HepG2 (cell line): Measurements from ENCODE around the gene PSMC5. TPM values are rescaled to one million over a fixed set of nuclear protein-coding genes. Genes with fewer than 3 reads are reported as not detected.

Experiments used
- ATAC-seq: fragments of 200-7000 bp; cut with Tn5 transposase; 3 replicates; pipeline ENCODE4 v1.9.1; 2020; ENCODE audit warnings: mild to moderate bottlenecking, moderate library complexity
- BruUV-seq: library from RNA; stranded (reverse); fragments of 400-500 nt; replicated peaks from 2 replicates; lab custom pipeline; 2021; lab: Mats Ljungman, UMichigan
- CTCF ChIA-PET: fragments of 300-600 bp; formaldehyde crosslinking; extraction: SDS; loops from one replicate; lab custom pipeline; 2021; ENCODE audit warnings: low total read pairs, inconsistent platforms, low intra/inter-chr PET ratio; lab: Yijun Ruan, JAX
- POLR2A ChIA-PET: fragments of 350-600 bp; sonication (Branson Sonifier 250); formaldehyde crosslinking; loops from one replicate; lab custom pipeline; 2020; ENCODE audit warnings: antibody characterized with exemption, inconsistent platforms; lab: Yijun Ruan, JAX
- DNase-seq: peaks from one replicate; pipeline ENCODE4 v3.0.0-alpha.2; 2015; ENCODE audit warnings: low spot score
- FAIRE-seq: peaks from 3 replicates; lab custom pipeline; 2011; peaks lifted over from hg19 to GRCh38; lab: Jason Lieb, UNC
- H2AFZ ChIP-seq: one replicate; pipeline ENCODE4 v1.6.1; 2011; ENCODE audit warnings: low read length, inconsistent platforms
- H3K27ac ChIP-seq: fragments of 300-600 bp; 3 replicates; pipeline ENCODE4 v1.8.0; 2011; ENCODE audit warnings: mixed run types, mild to moderate bottlenecking, mixed read lengths, low read length, inconsistent platforms; ENCODE audit not compliant: insufficient read depth; ENCODE audit errors: extremely low read length
- H3K27me3 ChIP-seq, 2 experiments: fragments of 200-600 bp in 1 of 2; 2 replicates in 1 of 2; 3 replicates in 1 of 2; pipeline versions ENCODE4 v1.6.0 to v1.8.0; 2011; ENCODE audit warnings: low read length in 2 of 2, mild to moderate bottlenecking in 2 of 2, moderate library complexity in 2 of 2, inconsistent platforms in 1 of 2; ENCODE audit not compliant: insufficient read depth in 2 of 2, control insufficient read depth in 1 of 2
- H3K36me3 ChIP-seq, 2 experiments: fragments of 200-600 bp in 1 of 2; replicated peaks in 1 of 2; 2 replicates in 1 of 2; 3 replicates in 1 of 2; pipeline versions ENCODE4 v1.5.1 to v1.8.0; 2011; ENCODE audit warnings: low read length in 2 of 2, inconsistent platforms in 1 of 2; ENCODE audit not compliant: insufficient read depth in 2 of 2, control insufficient read depth in 1 of 2
- H3K4me1 ChIP-seq: 2 replicates; pipeline ENCODE4 v1.5.1; 2012; ENCODE audit warnings: low read length, inconsistent platforms; ENCODE audit not compliant: insufficient read depth
- H3K4me2 ChIP-seq: 2 replicates; pipeline ENCODE4 v1.6.0; 2011; ENCODE audit warnings: low read depth, low read length, inconsistent platforms
- H3K4me3 ChIP-seq, 3 experiments: fragments of 200-600 bp in 1 of 3; sonication (generic), shearing (Covaris generic) in 1 of 3; replicated peaks in 1 of 3; 2 replicates each; pipeline ENCODE4 v1.5.1; 2011 to 2016; ENCODE audit warnings: low read length in 3 of 3, inconsistent platforms in 2 of 3, low read depth in 2 of 3, mild to moderate bottlenecking in 2 of 3, control low read depth in 1 of 3, mixed read lengths in 1 of 3; ENCODE audit not compliant: insufficient read depth in 1 of 3
- H3K79me2 ChIP-seq: one replicate; pipeline ENCODE4 v1.6.1; 2011; ENCODE audit warnings: low read length, inconsistent platforms; ENCODE audit not compliant: insufficient read depth
- H3K9ac ChIP-seq: 2 replicates; pipeline ENCODE4 v1.6.0; 2011; ENCODE audit warnings: mild to moderate bottlenecking, low read depth, low read length, inconsistent platforms; ENCODE audit not compliant: insufficient read depth
- H3K9me3 ChIP-seq: 2 replicates; pipeline ENCODE4 v1.5.1; 2012; ENCODE audit warnings: mild to moderate bottlenecking, low read length
- H4K20me1 ChIP-seq: 2 replicates; pipeline ENCODE4 v1.6.0; 2011; ENCODE audit warnings: inconsistent platforms, mild to moderate bottlenecking, low read length, moderate library complexity; ENCODE audit not compliant: insufficient read depth
- CEBPB ChIP-seq: IDR thresholded peaks from 2 replicates; pipeline ENCODE4 v1.6.1; 2011; ENCODE audit warnings: low read depth, low read length, improper control_type of control experiment, borderline replicate concordance
- CHD4 ChIP-seq: fragments of 200-600 bp; sonication (generic); IDR thresholded peaks from 2 replicates; pipeline ENCODE4 v1.7.0; 2017; ENCODE audit warnings: mild to moderate bottlenecking, low read length, borderline replicate concordance
- CREB1 ChIP-seq, 2 experiments: fragments of 450-650 bp in 1 of 2; IDR thresholded peaks; 2 replicates each; pipeline ENCODE4 v1.6.1; 2016 to 2017; ENCODE audit warnings: control low read depth in 1 of 2, mild to moderate bottlenecking in 1 of 2, missing compliant biosample characterization in 1 of 2, missing genetic modification characterization in 1 of 2
- FOSL2 ChIP-seq: sonication (generic); formaldehyde crosslinking; IDR thresholded peaks from 2 replicates; pipeline ENCODE4 v1.4.0; 2020; ENCODE audit warnings: missing genetic modification reagents
- GLI4 ChIP-seq: sonication (generic); formaldehyde crosslinking; IDR thresholded peaks from 2 replicates; pipeline ENCODE4 v1.5.1; 2020; ENCODE audit warnings: missing genetic modification reagents, mild to moderate bottlenecking, moderate library complexity, borderline replicate concordance
- NR2C2 ChIP-seq: sonication (generic); formaldehyde crosslinking; IDR thresholded peaks from 2 replicates; pipeline ENCODE4 v1.4.0; 2020; ENCODE audit warnings: missing genetic modification reagents, mild to moderate bottlenecking, moderate library complexity, borderline replicate concordance
- PHF21A ChIP-seq: sonication (generic); formaldehyde crosslinking; IDR thresholded peaks from 2 replicates; pipeline ENCODE4 v1.5.0; 2020; ENCODE audit warnings: mild to moderate bottlenecking, missing genetic modification reagents
- SIX4 ChIP-seq: sonication (generic); formaldehyde crosslinking; IDR thresholded peaks from 2 replicates; pipeline ENCODE4 v1.4.0; 2020; ENCODE audit warnings: missing genetic modification reagents
- TBL1XR1 ChIP-seq: fragments of 150-350 bp; IDR thresholded peaks from 2 replicates; pipeline ENCODE4 v1.6.1; 2014; ENCODE audit warnings: borderline replicate concordance, low read length; ENCODE audit not compliant: partially characterized antibody
- ZNF20 ChIP-seq: sonication (generic); formaldehyde crosslinking; IDR thresholded peaks from 2 replicates; pipeline ENCODE4 v1.4.0; 2020; ENCODE audit warnings: mild to moderate bottlenecking, moderate library complexity, missing genetic modification reagents
- ZNF879 ChIP-seq: sonication (generic); formaldehyde crosslinking; IDR thresholded peaks from 2 replicates; pipeline ENCODE4 v1.8.1; 2023; ENCODE audit warnings: missing genetic modification reagents
- WGBS: methylation state at CpG from one replicate; pipeline ENCODE4 v1.1.6; 2017; ENCODE audit warnings: low lambda C conversion rate; 5-methylcytosine and 5-hydroxymethylcytosine counted together
- in situ Hi-C: cut with HindIII; loops from 2 replicates; pipeline ENCODE4 v1.10.0; 2017; ENCODE audit warnings: low pct_unique_long_range_greater_than_20kb; ENCODE audit not compliant: extremely low pct_ligation_motif_present
- intact Hi-C: fragments of 100-400 bp; cut with micrococcal nuclease; formaldehyde crosslinking; loops from one replicate; pipeline ENCODE4 v1.10.0; 2022; ENCODE audit not compliant: unreplicated experiment
- polyA plus RNA-seq, 8 experiments: library from polyadenylated mRNA; depleted of rRNA in 3 of 8; stranded (reverse) in 7 of 8; unstranded in 1 of 8; fragments of >200 nt; fragmentation: Illumina TruSeq in 4 of 8; extraction: Trizol in 4 of 8; gene quantifications; 2 replicates each; pipeline versions ENCODE4 v1.2.1 to v1.2.3, GENCODE V29; 2011 to 2016; ENCODE audit warnings: low read depth in 4 of 8, missing spikeins in 1 of 8, mixed read lengths in 1 of 8; ENCODE audit not compliant: insufficient read depth in 1 of 8
- total RNA-seq, 5 experiments: library from RNA; depleted of rRNA; stranded (reverse); fragments of >200 nt; fragmentation: Illumina TruSeq; extraction: Trizol; gene quantifications; 2 replicates each; pipeline ENCODE4 v1.2.3, GENCODE V29; 2016; ENCODE audit warnings: low read depth in 1 of 5
- TF ChIP-seq, protein P1 (sequence below): sonication (generic); formaldehyde crosslinking; IDR thresholded peaks from 2 replicates; pipeline ENCODE4 v1.5.1; 2020; ENCODE audit warnings: missing genetic modification reagents, mild to moderate bottlenecking, borderline replicate concordance

The PSMC5 gene
- total and polyA plus RNA-seq, 2 of the 13 experiments (the other 11 are each of a cell fraction or from before 2014, with no cell fraction given), result 35.3 to 128 TPM

DNA sequence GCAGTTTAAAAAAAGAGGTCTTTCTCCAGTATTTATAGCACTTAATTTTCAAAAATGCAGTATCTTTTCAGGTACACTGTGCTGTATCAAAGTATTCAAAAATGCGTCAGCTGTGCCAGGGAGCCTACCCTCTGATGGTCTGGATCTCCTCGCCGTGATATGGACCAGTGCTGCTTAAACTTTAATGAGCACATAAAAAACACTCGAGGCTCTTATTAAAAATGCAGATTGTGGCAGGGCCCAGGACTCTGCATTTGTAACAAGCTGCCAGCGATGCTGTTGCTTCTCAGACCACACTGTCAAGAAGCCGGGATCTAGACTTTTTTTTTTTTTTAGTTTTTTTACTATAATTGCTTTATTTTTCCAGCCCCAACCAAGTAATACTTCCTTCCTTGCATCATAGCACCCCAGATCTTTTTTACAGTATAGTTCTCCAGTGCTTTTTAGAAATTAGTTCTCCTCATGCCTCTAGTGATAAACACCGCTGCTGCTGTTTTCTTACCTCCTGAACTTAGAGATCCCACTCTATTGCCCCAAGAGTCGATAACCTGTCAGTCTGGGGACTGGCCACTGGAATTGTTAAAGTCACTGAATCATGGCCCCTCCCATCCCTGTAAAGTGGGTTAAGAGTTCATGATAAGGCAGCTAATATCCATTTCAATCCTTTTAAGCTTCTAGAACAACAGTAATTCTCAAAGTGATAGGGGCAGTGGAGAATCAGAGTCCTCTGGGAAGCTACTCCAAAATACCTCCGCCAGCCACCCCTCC lies 16.9 kb downstream of the PSMC5 start:
- Histone ChIP-seq H3K4me1 (peaks cover 37% of the 10 kb centered on the region), H3K4me3 (peak overlapping the region; percentile 74 to 85 (median 74)), H3K27me3 (no peaks in the 10 kb centered on the region; a peak in 1 of 5 replicates), H3K9ac (peak overlapping the region; percentile 63), H3K4me2 (peak overlapping the region; percentile 87), H4K20me1 (peaks cover 9% of the 10 kb centered on the region; the same call in 1 of the 2 replicates), H3K9me3 (no peaks in the 10 kb centered on the region), H2AFZ (no peak overlapping the region), H3K27ac (peak overlapping the region; percentile 77), H3K79me2 (peaks cover 28% of the 10 kb centered on the region), H3K36me3 (no peaks in the 10 kb centered on the region)
- no peak for DNase-seq
- TF ChIP-seq PHF21A (CRISPR knock-in tag) (0 out of 2 replicates have a peak, but pooled peaks have one; percentile 9), TBL1XR1 (no peak), CREB1 (IDR thresholded peaks at IDR 0.05) (no peak), CREB1 (CRISPR knock-in tag; IDR thresholded peaks at IDR 0.05) (peak; percentile 24; the same call in 1 of the 2 replicates)
- no peak for FAIRE-seq
- no TSS peak for BruUV-seq
- no peak for ATAC-seq
- intact Hi-C loops, result loop anchor here (5.0 kb wide), 1 partner anchor 72 kb away; the partner anchor contains the start of genes CCDC47 and DDX42
- CTCF ChIA-PET, result no interaction called here
- POLR2A ChIA-PET, result interaction anchor here (0.6 to 2.6 kb wide), 12 partner anchors 11 to 1930 kb away, joined by 3 to 28 read pairs (median 3); partner anchors contain the start of genes CCDC47, DCAF7, DDX42 and PSMC5
- WGBS, result 55% methylated on average over 9 of the region's 9 CpGs
- in situ Hi-C loops, result loop anchor here (10.0 kb wide), 1 partner anchor 661 kb away; the partner anchor contains the start of genes CEP95 and DDX5

DNA sequence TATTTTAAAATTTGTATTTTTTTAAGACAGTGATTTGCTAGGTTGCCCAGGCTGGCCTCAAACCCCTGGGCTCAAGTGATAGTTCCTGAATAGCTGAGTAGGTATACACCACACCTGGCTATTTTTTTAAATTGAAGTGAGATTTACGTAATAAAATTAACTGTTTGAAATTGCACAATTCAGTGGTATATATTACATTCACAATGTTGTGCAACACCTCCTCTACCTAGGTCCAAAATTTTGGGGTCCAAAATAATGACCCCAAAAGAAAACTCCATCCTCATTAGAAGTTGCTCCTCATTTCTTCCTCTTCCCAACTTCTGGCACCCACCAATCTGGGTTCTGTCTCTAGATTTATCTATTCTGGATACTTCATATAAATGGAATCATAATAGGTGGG lies 18.3 kb downstream of the PSMC5 start:
- in situ Hi-C loops, result loop anchor here (10.0 kb wide), 1 partner anchor 659 kb away; the partner anchor contains the start of genes CEP95 and DDX5
- POLR2A ChIA-PET, result no interaction called here
- no peak overlapping the region for H3K4me2 ChIP-seq
- H3K9me3 ChIP-seq, result no peaks in the 10 kb centered on the region
- WGBS, result 15% methylated on average over 1 of the region's 1 CpG
- H4K20me1 ChIP-seq, result peaks cover 3% of the 10 kb centered on the region; the same call in 1 of the 2 replicates
- intact Hi-C loops, result no loop called here
- H3K9ac ChIP-seq, result no peak overlapping the region
- no peaks in the 10 kb centered on the region for H3K36me3 ChIP-seq
- CTCF ChIA-PET, result no interaction called here
- peaks cover 23% of the 10 kb centered on the region for H3K4me1 ChIP-seq
- no peak overlapping the region for H3K4me3 ChIP-seq
- peaks cover 16% of the 10 kb centered on the region for H3K79me2 ChIP-seq
- ATAC-seq (no peak), FAIRE-seq (no peak), DNase-seq (no peak)
- TF ChIP-seq ZNF879 (CRISPR knock-in tag) (no peak), ZNF20 (no peak), CEBPB (peak; percentile 79), CHD4 (no peak), GLI4 (CRISPR knock-in tag) (no peak), SIX4 (CRISPR knock-in tag) (no peak), FOSL2 (CRISPR knock-in tag) (no peak), NR2C2 (no peak)
- TF ChIP-seq, protein P1, sequence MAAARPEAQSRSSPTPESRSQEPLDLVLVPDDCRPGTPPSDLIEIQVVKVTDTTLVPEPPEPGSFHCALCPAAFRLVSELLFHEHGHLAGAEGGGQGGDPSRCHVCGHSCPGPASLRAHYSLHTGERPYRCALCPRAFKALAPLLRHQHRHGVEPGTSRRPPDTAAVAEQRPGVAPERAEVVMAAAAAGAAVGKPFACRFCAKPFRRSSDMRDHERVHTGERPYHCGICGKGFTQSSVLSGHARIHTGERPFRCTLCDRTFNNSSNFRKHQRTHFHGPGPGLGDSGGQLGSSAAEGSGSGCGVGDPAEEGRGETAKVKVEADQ (CRISPR knock-in tag), result no peak
- no TSS peak for BruUV-seq
- H3K27me3 ChIP-seq, result no peaks in the 10 kb centered on the region; a peak in 1 of 5 replicates
- H2AFZ ChIP-seq, result no peak overlapping the region
- no peak overlapping the region for H3K27ac ChIP-seq
